GM12891 (cell line): ENCODE measurements around the gene DNPH1.

Experiments used
- DNase-seq: peaks from one replicate; pipeline ENCODE4 v3.0.0; 2011; ENCODE audit warnings: low spot score; ENCODE audit not compliant: insufficient read length
- FAIRE-seq: peaks from 2 replicates; lab custom pipeline; 2011; peaks lifted over from hg19 to GRCh38; lab: Jason Lieb, UNC
- PAX5 ChIP-seq: IDR thresholded peaks from 2 replicates; pipeline ENCODE4 v1.6.1; 2011; ENCODE audit warnings: low read length, moderate library complexity, mild to moderate bottlenecking; ENCODE audit not compliant: insufficient read depth, severe bottlenecking
- POLR2A ChIP-seq: IDR thresholded peaks from 2 replicates; pipeline ENCODE4 v1.6.1; 2011; ENCODE audit warnings: low read depth, low read length, control low read depth
- POLR2AphosphoS5 ChIP-seq: IDR thresholded peaks from 2 replicates; pipeline ENCODE4 v1.6.1; 2011; ENCODE audit warnings: low read depth, low read length, control low read depth
- POU2F2 ChIP-seq: IDR thresholded peaks from 2 replicates; pipeline ENCODE4 v1.6.1; 2011; ENCODE audit warnings: low read depth, mild to moderate bottlenecking, control low read depth, low read length, moderate library complexity
- SPI1 ChIP-seq: IDR thresholded peaks from 2 replicates; pipeline ENCODE4 v1.6.1; 2011; ENCODE audit warnings: low read depth, low read length, control low read depth
- TAF1 ChIP-seq: IDR thresholded peaks from 2 replicates; pipeline ENCODE4 v1.6.1; 2011; ENCODE audit warnings: low read depth, low read length, control low read depth

DNPH1 gene

DNA sequence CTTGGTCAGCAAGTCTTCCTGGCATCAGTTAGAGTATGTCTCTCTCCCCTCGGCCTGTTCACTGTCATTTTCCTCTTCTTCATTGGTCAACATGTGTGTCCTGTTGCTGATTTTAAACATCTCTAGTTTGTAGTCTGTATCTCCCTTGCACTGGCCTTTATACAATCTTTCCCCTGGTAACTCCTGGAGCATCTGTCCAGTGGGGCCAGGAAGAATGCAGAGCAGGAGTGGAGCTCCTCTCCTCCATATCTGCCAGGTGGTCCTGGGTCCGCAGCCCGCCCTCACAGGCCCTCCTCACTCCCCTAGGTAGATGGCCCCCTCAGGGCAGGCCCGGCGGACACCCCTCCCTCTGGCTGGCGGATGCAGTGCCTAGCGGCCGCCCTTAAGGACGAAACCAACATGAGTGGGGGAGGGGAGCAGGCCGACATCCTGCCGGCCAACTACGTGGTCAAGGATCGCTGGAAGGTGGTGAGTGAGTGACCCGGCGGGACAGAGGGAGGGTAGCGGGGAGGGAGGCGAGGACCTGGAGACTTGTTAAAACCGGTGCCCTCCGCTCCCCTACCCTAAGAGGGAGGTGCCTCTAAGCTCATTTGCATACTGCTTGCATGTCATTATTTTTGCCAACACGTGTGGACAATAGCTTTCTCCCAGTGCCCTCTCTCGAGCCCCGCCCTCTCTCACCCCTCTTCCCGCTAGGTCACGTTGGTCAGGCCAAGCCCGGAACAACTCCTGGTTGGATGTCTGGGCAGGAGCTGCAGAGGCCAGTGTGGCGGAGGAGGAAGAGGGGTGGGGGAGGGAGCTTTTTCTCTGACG is 17.2 kb upstream of the DNPH1 start:
- no peak for FAIRE-seq
- TF ChIP-seq SPI1 (no peak), POU2F2 (peak; percentile 94), TAF1 (no peak), PAX5 (no peak), POLR2A (no peak)

DNA sequence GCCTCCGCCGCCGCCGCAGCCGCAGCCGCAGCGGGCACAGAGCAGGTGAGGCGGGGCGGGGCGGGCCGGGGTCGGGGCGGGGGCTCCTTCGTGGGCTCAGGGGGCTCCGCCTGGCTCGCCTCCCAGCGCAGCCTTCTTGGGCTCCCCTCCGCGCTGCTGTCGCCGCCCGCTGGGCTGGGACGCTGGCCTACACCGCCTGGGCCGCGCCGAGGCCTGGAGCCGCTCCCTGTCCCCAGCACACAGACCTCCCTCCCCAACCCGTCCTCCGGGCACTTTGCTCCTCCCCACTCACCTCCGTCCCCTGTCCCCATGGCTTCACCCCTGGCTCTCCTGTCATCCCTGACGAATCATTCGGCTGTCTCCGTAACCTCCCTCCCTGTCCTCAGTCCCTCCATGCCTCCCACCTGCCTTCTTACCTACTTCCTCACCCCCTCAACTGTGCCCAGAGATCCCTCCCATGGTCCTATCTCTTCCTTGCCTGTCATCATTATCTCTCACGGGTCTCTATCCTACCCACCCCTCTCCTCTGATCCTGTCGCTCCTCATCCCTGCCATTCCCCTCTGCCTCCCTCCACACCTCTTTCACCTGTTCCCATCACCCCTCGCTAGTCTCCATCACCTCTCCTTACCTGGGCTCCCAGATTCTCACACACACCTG is 14.5 kb upstream of the DNPH1 start:
- FAIRE-seq = no peak
- no peak for DNase-seq
- TF ChIP-seq POLR2A = no peak
- TF ChIP-seq TAF1 = no peak
- TF ChIP-seq POLR2AphosphoS5 = no peak
- TF ChIP-seq PAX5 = no peak
- TF ChIP-seq POU2F2 = no peak
- TF ChIP-seq SPI1 = no peak

More for the DNA sequence above, 17.2 kb upstream of the DNPH1 start:
- DNase-seq = no peak

DNA sequence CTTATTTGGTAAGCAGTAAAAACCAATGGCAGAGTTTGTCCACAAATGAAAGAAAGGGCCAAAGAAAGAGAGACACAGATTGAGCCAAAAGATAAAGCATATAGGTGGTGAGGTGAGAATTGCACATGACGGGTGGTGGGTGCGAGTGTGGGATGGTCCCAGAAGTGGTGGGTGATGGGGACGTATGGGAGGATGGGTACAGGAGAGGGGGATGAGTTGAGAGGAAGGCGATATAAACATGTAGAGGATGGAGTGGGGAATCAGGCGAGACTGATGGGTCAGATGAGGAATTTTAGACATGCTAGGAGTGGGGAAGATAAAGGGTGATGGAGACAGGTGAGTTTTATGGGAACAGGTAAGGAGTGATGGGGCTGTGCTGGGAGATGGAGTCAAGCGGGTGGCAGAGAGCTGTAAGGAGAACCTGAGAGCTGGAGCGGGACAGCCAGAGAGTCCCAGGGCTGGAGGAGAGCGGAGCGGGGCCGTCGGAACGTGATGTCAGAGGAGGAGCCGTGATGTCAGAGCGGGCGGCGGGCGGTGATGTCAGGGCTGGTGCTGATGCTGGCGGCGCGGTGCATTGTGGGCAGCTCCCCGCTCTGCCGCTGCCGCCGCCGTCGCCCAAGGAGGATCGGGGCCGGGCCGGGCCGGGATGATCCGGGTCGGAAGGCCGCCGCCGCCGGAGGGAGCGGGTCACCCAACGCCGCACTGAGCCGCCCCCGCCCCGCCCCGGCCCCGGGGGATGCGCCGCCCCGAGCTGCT is 13.8 kb upstream of the DNPH1 start, which contains the start of gene TTBK1:
Gene TTBK1, plus strand, starts transcription at position 574 of the 756 bp plus-strand sequence. CDS start 3,180 bp downstream, outside the sequence.
- DNase-seq (no peak), FAIRE-seq (no peak)
- TF ChIP-seq SPI1 = no peak
- TF ChIP-seq TAF1 = no peak
- no peak for TF ChIP-seq POLR2A
- TF ChIP-seq POLR2AphosphoS5 = no peak
- TF ChIP-seq POU2F2 = no peak
- no peak for TF ChIP-seq PAX5

DNA sequence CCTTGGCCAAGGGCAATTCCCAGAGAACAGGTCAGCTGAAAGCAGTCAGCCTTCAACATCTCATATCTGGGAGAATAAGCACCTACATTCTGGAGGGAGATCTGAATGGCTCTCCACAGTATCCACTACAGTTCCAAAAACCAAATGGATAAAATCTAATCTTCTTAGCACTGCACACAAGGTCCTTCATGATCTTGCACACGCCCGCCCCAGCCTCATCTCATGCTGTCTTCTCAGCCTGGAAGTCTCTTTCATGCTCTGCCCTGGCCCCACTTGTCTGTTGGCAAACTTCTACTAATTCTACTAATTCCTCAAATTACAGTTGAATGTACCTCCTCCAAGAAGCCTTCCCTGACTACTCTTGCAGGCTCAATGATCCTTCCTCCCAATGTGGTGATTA is 12.2 kb upstream of the DNPH1 start:
- TF ChIP-seq POU2F2 = no peak
- TF ChIP-seq POLR2A = no peak
- no peak for TF ChIP-seq TAF1
- no peak for TF ChIP-seq POLR2AphosphoS5
- no peak for TF ChIP-seq PAX5
- no peak for TF ChIP-seq SPI1

DNA sequence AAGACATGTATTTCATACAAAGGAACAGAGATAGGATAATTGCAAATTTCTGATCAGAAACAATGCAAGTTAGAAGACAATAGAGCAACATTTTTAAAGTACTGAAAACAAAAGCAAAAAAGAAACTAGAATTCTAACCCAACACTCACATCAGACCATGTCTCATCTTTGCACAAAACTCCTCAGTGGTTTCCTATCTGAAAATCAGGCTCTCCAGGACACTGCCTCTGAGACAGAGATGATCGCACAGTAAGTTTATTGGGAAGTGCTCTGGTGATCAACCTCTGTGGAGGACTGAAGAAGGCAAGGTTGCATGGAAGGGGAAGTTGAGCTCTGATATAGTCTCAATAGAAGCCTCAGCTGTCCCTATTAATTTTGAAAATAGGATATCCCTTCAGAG is 11.7 kb upstream of the DNPH1 start:
- DNase-seq (no peak), FAIRE-seq (no peak)
- no peak for TF ChIP-seq SPI1
- TF ChIP-seq POLR2A = no peak
- TF ChIP-seq TAF1 = no peak
- TF ChIP-seq POLR2AphosphoS5 = no peak
- TF ChIP-seq PAX5 = no peak

More for the DNA sequence above, 12.2 kb upstream of the DNPH1 start:
- FAIRE-seq (no peak), DNase-seq (no peak)

- FAIRE-seq (no peak), DNase-seq (no peak)
- TF ChIP-seq POLR2AphosphoS5 = no peak
- TF ChIP-seq TAF1 = no peak
- no peak for TF ChIP-seq POLR2A
- no peak for TF ChIP-seq SPI1
Observed at GRCh38 chr6:43239054-43239453, 9.8 kb upstream of the DNPH1 start.

DNA sequence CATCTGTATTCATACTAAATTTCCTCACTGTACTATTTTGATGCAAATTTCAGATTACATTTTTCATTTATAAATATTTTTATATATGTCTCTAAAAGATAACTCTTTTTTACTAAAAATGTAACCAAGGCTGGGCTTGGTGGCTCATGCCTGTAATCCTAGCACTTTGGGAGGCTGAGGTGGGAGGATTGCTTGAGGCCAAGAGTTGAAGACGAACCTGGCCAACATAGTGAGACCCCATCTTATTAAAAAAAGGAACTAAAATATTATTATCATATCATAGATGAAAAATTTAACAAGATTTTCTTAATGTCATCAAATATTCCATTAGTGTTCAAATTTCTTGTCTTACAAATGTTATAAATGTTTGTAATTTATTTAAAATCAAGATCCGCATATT is 6.6 kb upstream of the DNPH1 start:
- no peak for FAIRE-seq
- TF ChIP-seq TAF1 = no peak
- no peak for TF ChIP-seq POU2F2
- TF ChIP-seq POLR2AphosphoS5 = no peak
- no peak for TF ChIP-seq POLR2A
- no peak for TF ChIP-seq PAX5
- TF ChIP-seq SPI1 = no peak
- DNase-seq = no peak

DNA sequence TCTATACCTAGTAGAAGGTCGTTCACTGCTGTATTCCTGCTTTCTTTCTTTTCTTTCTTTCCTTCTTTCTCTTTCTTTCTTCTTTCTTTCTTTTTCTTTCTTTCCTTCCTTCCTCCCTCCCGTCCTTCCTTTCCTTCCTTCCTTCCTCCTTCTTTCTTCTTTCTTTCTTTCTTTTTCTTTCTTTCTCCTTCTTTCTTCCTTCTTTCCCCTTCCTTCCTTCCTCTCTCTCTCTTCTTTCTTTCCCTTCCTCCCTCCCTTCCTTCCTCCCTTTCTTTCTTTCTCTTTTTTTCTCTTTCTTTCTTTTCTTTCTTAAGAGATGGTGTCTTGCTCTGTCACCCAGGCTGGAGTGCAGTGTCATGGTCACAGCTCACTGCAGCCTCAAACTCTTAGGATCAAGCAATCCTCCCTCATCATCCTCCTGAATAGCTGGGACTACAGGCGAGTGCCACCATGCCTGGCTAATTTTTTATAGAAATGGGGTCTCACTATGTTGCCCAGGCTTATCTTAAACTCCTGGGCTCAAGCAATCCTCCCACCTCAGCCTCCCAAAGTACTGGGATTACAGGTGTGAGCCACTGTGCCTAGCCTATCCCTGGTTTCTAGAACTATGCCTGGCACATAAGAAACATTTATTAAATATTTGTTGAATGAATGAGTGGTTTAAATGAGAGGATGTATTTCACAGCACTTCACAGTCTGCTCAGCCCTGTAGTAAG is 2.6 kb upstream of the DNPH1 start:
- no peak for DNase-seq
- no peak for FAIRE-seq
- no peak for TF ChIP-seq POU2F2
- no peak for TF ChIP-seq POLR2AphosphoS5
- TF ChIP-seq SPI1 = no peak
- TF ChIP-seq PAX5 = no peak
- TF ChIP-seq POLR2A = no peak
- TF ChIP-seq TAF1 = no peak

DNA sequence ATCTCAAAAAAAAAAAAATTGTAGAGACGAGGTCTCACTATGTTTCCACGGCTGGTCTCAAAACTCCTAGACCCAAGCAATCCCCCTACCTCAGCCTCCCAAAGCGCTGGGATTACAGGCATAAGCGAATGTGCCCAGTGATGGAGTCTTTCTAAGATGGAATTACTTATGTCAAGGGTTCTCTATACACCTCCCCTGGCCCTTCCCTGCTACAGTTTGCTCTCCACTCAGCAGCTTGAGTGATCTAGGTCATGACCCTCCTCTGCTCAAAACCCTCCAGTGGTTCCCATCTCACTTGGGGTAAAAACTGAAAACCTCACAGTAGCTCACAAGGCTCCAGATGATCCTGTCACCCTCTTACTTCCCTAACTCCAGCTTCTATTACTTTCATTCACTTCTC is 1.8 kb upstream of the DNPH1 start:
- no peak for TF ChIP-seq POLR2AphosphoS5
- no peak for TF ChIP-seq SPI1
- no peak for TF ChIP-seq TAF1
- TF ChIP-seq PAX5 = no peak
- FAIRE-seq (no peak), DNase-seq (no peak)
